Vagina (tissue), 2 donors: Measurements from ENCODE around the gene KIF3A.

ENCODE experiments used
- CTCF ChIP-seq, 3 experiments: fragments of 450-650 bp in 2 of 3; fragments of 200-600 bp in 1 of 3; sonication (generic) in 1 of 3; IDR thresholded peaks; one replicate each; pipeline ENCODE4 v1.5.1; 2017 to 2019; ENCODE audit warnings: antibody characterized with exemption in 3 of 3, mild to moderate bottlenecking in 2 of 3, moderate library complexity in 2 of 3
- POLR2A ChIP-seq, 2 donors: fragments of 450-650 bp; IDR thresholded peaks; one replicate each; pipeline ENCODE4 v1.6.1; 2017; ENCODE audit warnings: antibody characterized with exemption in 2 of 2, mild to moderate bottlenecking in 2 of 2, moderate library complexity in 2 of 2

DNA sequence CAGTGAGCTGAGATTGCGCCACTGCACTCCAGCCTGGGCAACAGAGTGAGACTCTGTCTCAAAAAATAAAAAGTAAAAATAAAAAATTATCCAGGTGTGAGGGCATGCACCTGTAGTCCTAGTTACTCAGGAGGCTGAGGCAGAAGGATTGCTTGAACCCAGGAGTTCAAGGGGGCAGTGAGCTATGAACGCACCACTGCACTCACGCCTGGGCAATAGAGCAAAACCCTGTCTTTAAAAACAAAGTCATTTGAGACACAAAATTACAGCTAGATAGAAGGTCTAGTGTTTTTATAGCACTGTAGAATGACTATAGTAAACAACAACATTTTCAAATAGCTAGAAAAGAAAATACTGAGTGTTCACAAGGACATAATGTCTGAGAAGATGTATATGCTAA is 47.2 kb downstream of the KIF3A start:
- TF ChIP-seq CTCF (IDR thresholded peaks at IDR 0.05): no peak
- no peak for TF ChIP-seq POLR2A (IDR thresholded peaks at IDR 0.05)
